GM23248 (cell line): ENCODE results near the gene CPNE5.

Experiments
- EZH2 ChIP-seq: fragments of 200-600 bp; sonication (generic); IDR thresholded peaks from 2 replicates; pipeline ENCODE4 v1.6.1; 2018; ENCODE audit warnings: antibody characterized with exemption, mild to moderate bottlenecking; ENCODE audit not compliant: insufficient read depth, poor library complexity, severe bottlenecking
- EZH2phosphoT487 ChIP-seq: fragments of 200-600 bp; sonication (generic); IDR thresholded peaks from 2 replicates; pipeline ENCODE4 v1.6.1; 2018; ENCODE audit warnings: antibody characterized with exemption, moderate library complexity, mild to moderate bottlenecking, low read depth; ENCODE audit not compliant: insufficient read depth

GRCh38 chr6:36694616-36695015, 144.6 kb downstream of the CPNE5 start:
- TF ChIP-seq EZH2 (no peak), EZH2phosphoT487 (no peak)
